K562 (cell line): ENCODE data around the gene LINC00632. TPM values are rescaled to one million over a fixed set of nuclear protein-coding genes. Genes with fewer than 3 reads are reported as not detected.

Source experiments
- ATAC-seq: fragments of 200-7000 bp; cut with Tn5 transposase; 3 replicates; pipeline ENCODE4 v1.9.1; 2020; ENCODE audit warnings: moderate library complexity
- BruUV-seq: library from RNA; stranded (reverse); fragments of 400-500 nt; replicated peaks from 2 replicates; lab custom pipeline; 2021; lab: Mats Ljungman, UMichigan
- CTCF ChIA-PET: fragments of 300-600 bp; formaldehyde crosslinking; extraction: SDS; loops from one replicate; lab custom pipeline; 2021; ENCODE audit warnings: low intra/inter-chr PET ratio; lab: Yijun Ruan, JAX
- POLR2A ChIA-PET: fragments of 300-600, 350-650 bp; sonication (Branson Sonifier 250); formaldehyde crosslinking; extraction: SDS; loops from one replicate; lab custom pipeline; 2021; ENCODE audit warnings: antibody characterized with exemption, inconsistent platforms; lab: Yijun Ruan, JAX
- DNase-seq, 4 experiments: peaks; one replicate each; pipeline versions ENCODE4 v3.0.0 to v3.0.0-alpha.2; 2011 to 2018; ENCODE audit warnings: low spot score in 3 of 4, mixed read lengths in 3 of 4; ENCODE audit errors: extremely low read depth in 1 of 4
- FAIRE-seq: peaks from 2 replicates; lab custom pipeline; 2011; peaks lifted over from hg19 to GRCh38; lab: Jason Lieb, UNC
- H2AFZ ChIP-seq: 2 replicates; pipeline ENCODE4 v1.6.0; 2011; ENCODE audit warnings: low read depth, low read length, control low read depth, inconsistent platforms
- H3K27ac ChIP-seq: fragments of 200-600 bp; 3 replicates; pipeline ENCODE4 v1.8.0; 2011; ENCODE audit warnings: low read depth, mild to moderate bottlenecking, control low read depth, inconsistent platforms, low read length, moderate library complexity, mixed read lengths; ENCODE audit errors: extremely low read depth
- H3K27me3 ChIP-seq, 2 experiments: fragments of 300-600 bp in 1 of 2; 2 replicates in 1 of 2; 3 replicates in 1 of 2; pipeline versions ENCODE4 v1.6.0 to v1.8.0; 2011; ENCODE audit warnings: inconsistent platforms in 2 of 2, low read length in 2 of 2, mild to moderate bottlenecking in 1 of 2, mixed read lengths in 1 of 2, moderate library complexity in 1 of 2; ENCODE audit not compliant: control insufficient read depth in 2 of 2, insufficient read depth in 2 of 2
- H3K36me3 ChIP-seq: fragments of 300-600 bp; 3 replicates; pipeline ENCODE4 v1.8.0; 2011; ENCODE audit warnings: mild to moderate bottlenecking, low read length, inconsistent platforms; ENCODE audit not compliant: control insufficient read depth, insufficient read depth
- H3K4me1 ChIP-seq, 2 experiments: fragments of 200-600 bp in 1 of 2; replicated peaks in 1 of 2; 2 replicates in 1 of 2; 3 replicates in 1 of 2; pipeline versions ENCODE4 v1.5.1 to v1.8.0; 2011; ENCODE audit warnings: inconsistent platforms in 2 of 2, low read length in 2 of 2, mild to moderate bottlenecking in 1 of 2, mixed read lengths in 1 of 2, moderate library complexity in 1 of 2; ENCODE audit not compliant: control insufficient read depth in 2 of 2, insufficient read depth in 2 of 2
- H3K4me2 ChIP-seq: 2 replicates; pipeline ENCODE4 v1.6.1; 2011; ENCODE audit warnings: low read length, control low read depth, inconsistent platforms, mixed read lengths; ENCODE audit not compliant: insufficient read depth
- H3K4me3 ChIP-seq: fragments of 200-600 bp; sonication (generic), shearing (Covaris generic); 2 replicates; pipeline ENCODE4 v1.5.1; 2016; ENCODE audit warnings: control low read depth, inconsistent platforms
- H3K79me2 ChIP-seq: fragments of 200-600 bp; 3 replicates; pipeline ENCODE4 v1.8.0; 2011; ENCODE audit warnings: low read length, inconsistent platforms; ENCODE audit not compliant: control insufficient read depth, insufficient read depth
- H3K9ac ChIP-seq, 2 experiments: 2 replicates each; pipeline versions ENCODE4 v1.6.0 to v1.6.1; 2011; ENCODE audit warnings: low read depth in 2 of 2, low read length in 2 of 2, control low read depth in 1 of 2, inconsistent platforms in 1 of 2, mild to moderate bottlenecking in 1 of 2, mixed read lengths in 1 of 2; ENCODE audit not compliant: insufficient read depth in 1 of 2
- H3K9me1 ChIP-seq: one replicate; pipeline ENCODE4 v1.6.0; 2011; ENCODE audit warnings: inconsistent platforms, mild to moderate bottlenecking, low read length, moderate library complexity; ENCODE audit not compliant: control insufficient read depth, insufficient read depth
- H3K9me3 ChIP-seq: replicated peaks from 2 replicates; pipeline ENCODE4 v1.5.1; 2011; ENCODE audit warnings: low read depth, low read length, inconsistent platforms; ENCODE audit not compliant: control insufficient read depth, insufficient read depth
- H4K20me1 ChIP-seq: replicated peaks from 2 replicates; pipeline ENCODE4 v1.6.1; 2011; ENCODE audit warnings: low read length, inconsistent platforms, mixed read lengths; ENCODE audit not compliant: control insufficient read depth, insufficient read depth
- RAD21 ChIP-seq, 2 experiments: fragments of 250-450 bp in 1 of 2; fragments of 450-650 bp in 1 of 2; sonication (Bioruptor Pico) in 1 of 2; formaldehyde crosslinking in 1 of 2; IDR thresholded peaks in 1 of 2; conservative IDR thresholded peaks in 1 of 2; 2 replicates each; pipeline versions ENCODE4 v1.4.0 to v1.8.0; 2020 to 2022; ENCODE audit warnings: mild to moderate bottlenecking in 2 of 2, moderate library complexity in 1 of 2
- ZBTB8A ChIP-seq: fragments of 450-650 bp; IDR thresholded peaks from 2 replicates; pipeline ENCODE4 v1.6.1; 2018; ENCODE audit warnings: mild to moderate bottlenecking, moderate library complexity; ENCODE audit not compliant: partially characterized antibody
- WGBS: fragments of 100-300 bp; shearing (Covaris generic); methylation state at CpG from one replicate; pipeline ENCODE4 v1.1.6; 2016; ENCODE audit warnings: low coverage, mixed read lengths; ENCODE audit not compliant: insufficient coverage; ENCODE audit errors: missing lambda C conversion rate; 5-methylcytosine and 5-hydroxymethylcytosine counted together
- in situ Hi-C: fragments of 300-500 bp; cut with MboI; formaldehyde crosslinking; loops from 4 replicates; pipeline ENCODE4 v1.15.0; 2018; ENCODE audit warnings: inconsistent platforms, mixed read lengths
- intact Hi-C: fragments of 100-400 bp; cut with micrococcal nuclease; formaldehyde crosslinking; loops from 2 replicates; pipeline ENCODE4 v1.14.2; 2022
- polyA plus RNA-seq, 8 experiments: library from polyadenylated mRNA; depleted of rRNA in 4 of 8; stranded (reverse) in 5 of 8; unstranded in 3 of 8; fragments of >200 nt; fragmentation: Nextera tagmentation in 2 of 8; fragmentation: Illumina TruSeq in 1 of 8; extraction: Ambion mirVana in 2 of 8; extraction: Trizol in 1 of 8; gene quantifications; 2 replicates each; pipeline versions ENCODE4 v1.2.1 to v1.2.3, GENCODE V29; 2011 to 2014; ENCODE audit warnings: inconsistent platforms in 1 of 8, missing spikeins in 1 of 8
- total RNA-seq, 7 experiments: library from RNA; depleted of rRNA in 6 of 7; stranded (reverse); fragments of >200 nt in 6 of 7; fragmentation: Illumina TruSeq in 2 of 7; extraction: Trizol in 2 of 7; gene quantifications; 2 replicates each; pipeline versions ENCODE4 v1.2.1 to v1.2.3, GENCODE V29; 2011 to 2021; ENCODE audit warnings: low replicate concordance in 1 of 7
- TF ChIP-seq, protein P1 (sequence below), 3 experiments: IDR thresholded peaks in 2 of 3; conservative IDR thresholded peaks in 1 of 3; 2 replicates each; pipeline ENCODE4 v1.5.1; 2011 to 2012; ENCODE audit warnings: low read length in 3 of 3, mild to moderate bottlenecking in 3 of 3, control low read depth in 2 of 3, improper control_type of control experiment in 1 of 3, inconsistent platforms in 1 of 3, low read depth in 1 of 3, mixed read lengths in 1 of 3, moderate library complexity in 1 of 3; ENCODE audit not compliant: insufficient read depth in 2 of 3

LINC00632 gene
- total and polyA plus RNA-seq, 9 of the 15 experiments (the other 6 are each of a cell fraction or from before 2014, with no cell fraction given), result 0.06 to 0.20 TPM; not detected in 7

DNA sequence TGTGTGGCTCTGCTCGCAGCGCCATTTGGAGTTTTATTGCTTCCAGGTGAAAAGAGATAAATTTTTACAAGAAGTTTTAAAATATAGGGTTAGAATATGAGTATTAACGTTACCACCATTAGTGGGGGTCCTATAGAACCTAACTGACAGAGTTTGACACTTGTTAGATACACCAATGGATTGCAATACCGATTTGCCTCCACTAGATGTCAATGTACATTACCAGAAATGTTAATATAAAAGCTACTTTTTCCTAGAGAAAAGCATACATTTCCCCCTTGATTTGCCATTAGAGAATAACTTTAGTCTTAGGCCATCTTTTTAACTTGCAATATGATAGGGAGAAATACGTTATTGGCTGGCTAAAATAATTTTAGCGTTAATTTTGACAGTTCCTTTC, 108.4 kb downstream of the LINC00632 start:
- Histone ChIP-seq H3K9me1 (no peaks in the 10 kb centered on the region), H3K36me3 (no peaks in the 10 kb centered on the region), H3K27me3 (no peaks in the 10 kb centered on the region), H3K9ac (no peak overlapping the region), H2AFZ (no peak overlapping the region), H3K79me2 (no peaks in the 10 kb centered on the region), H3K4me1 (no peaks in the 10 kb centered on the region), H3K4me3 (no peak overlapping the region), H4K20me1 (no peaks in the 10 kb centered on the region), H3K4me2 (no peak overlapping the region), H3K9me3 (no peaks in the 10 kb centered on the region), H3K27ac (no peak overlapping the region)
- in situ Hi-C loops (no loop called here), intact Hi-C loops (no loop called here)
- WGBS, result 0% methylated on average over 6 of the region's 6 CpGs
- FAIRE-seq (no peak), ATAC-seq (no peak), DNase-seq (peak in 3 of 4 experiments; percentile 3 to 9 (median 7))
- BruUV-seq, result no TSS peak
- POLR2A ChIA-PET, result no interaction called here
- CTCF ChIA-PET, result no interaction called here
- no peak for TF ChIP-seq ZBTB8A
- TF ChIP-seq RAD21 (CRISPR knock-in tag; conservative IDR thresholded peaks at IDR 0.05 in 1 of 2, IDR thresholded peaks at IDR 0.05 in 1 of 2), result peak in 1 of 2 experiments; percentile 29; a peak in 1 of 4 replicates
- TF ChIP-seq, protein P1, sequence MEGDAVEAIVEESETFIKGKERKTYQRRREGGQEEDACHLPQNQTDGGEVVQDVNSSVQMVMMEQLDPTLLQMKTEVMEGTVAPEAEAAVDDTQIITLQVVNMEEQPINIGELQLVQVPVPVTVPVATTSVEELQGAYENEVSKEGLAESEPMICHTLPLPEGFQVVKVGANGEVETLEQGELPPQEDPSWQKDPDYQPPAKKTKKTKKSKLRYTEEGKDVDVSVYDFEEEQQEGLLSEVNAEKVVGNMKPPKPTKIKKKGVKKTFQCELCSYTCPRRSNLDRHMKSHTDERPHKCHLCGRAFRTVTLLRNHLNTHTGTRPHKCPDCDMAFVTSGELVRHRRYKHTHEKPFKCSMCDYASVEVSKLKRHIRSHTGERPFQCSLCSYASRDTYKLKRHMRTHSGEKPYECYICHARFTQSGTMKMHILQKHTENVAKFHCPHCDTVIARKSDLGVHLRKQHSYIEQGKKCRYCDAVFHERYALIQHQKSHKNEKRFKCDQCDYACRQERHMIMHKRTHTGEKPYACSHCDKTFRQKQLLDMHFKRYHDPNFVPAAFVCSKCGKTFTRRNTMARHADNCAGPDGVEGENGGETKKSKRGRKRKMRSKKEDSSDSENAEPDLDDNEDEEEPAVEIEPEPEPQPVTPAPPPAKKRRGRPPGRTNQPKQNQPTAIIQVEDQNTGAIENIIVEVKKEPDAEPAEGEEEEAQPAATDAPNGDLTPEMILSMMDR (IDR thresholded peaks at IDR 0.05 in 2 of 3, conservative IDR thresholded peaks at IDR 0.05 in 1 of 3; ENCODE audit: insufficient read depth in 2 of 3, low read depth in 1 of 3, low read length in 3 of 3), result peak in 1 of 3 experiments; percentile 21; a peak in 1 of 6 replicates
